SK-N-SH treated with all-trans-retinoic acid at 6 μM for 48 hours (cell line): Measurements from ENCODE around the gene ZNF771.

Experiments
- ATAC-seq: fragments of 200-7000 bp; cut with Tn5 transposase; 3 replicates; pipeline ENCODE4 v1.9.1; 2020; ENCODE audit warnings: mild to moderate bottlenecking, moderate library complexity
- ARNTL ChIP-seq: fragments of 450-650 bp; formaldehyde crosslinking; IDR thresholded peaks from 2 replicates; pipeline ENCODE4 v1.5.0; 2020; ENCODE audit warnings: low read depth, mild to moderate bottlenecking, moderate library complexity, borderline replicate concordance
- BACH2 ChIP-seq: fragments of 250-450 bp; sonication (Bioruptor Pico); IDR thresholded peaks from 2 replicates; pipeline ENCODE4 v1.9.0; 2021; ENCODE audit warnings: mild to moderate bottlenecking, borderline replicate concordance
- CREB5 ChIP-seq: fragments of 250-450 bp; sonication (Bioruptor Pico); IDR thresholded peaks from 2 replicates; pipeline ENCODE4 v1.5.1; 2020; ENCODE audit warnings: low read depth, mild to moderate bottlenecking, moderate library complexity
- CSDC2 ChIP-seq: fragments of 250-450 bp; sonication (Bioruptor Pico); IDR thresholded peaks from 2 replicates; pipeline ENCODE4 v1.5.0; 2020; ENCODE audit warnings: mild to moderate bottlenecking, moderate library complexity
- CSRNP3 ChIP-seq: fragments of 250-450 bp; sonication (Bioruptor Pico); IDR thresholded peaks from 2 replicates; pipeline ENCODE4 v1.5.1; 2021; ENCODE audit warnings: mild to moderate bottlenecking, moderate library complexity
- ESRRG ChIP-seq: fragments of 250-450 bp; sonication (Bioruptor Pico); IDR thresholded peaks from 2 replicates; pipeline ENCODE4 v1.6.1; 2021; ENCODE audit warnings: mild to moderate bottlenecking
- GLIS3 ChIP-seq: fragments of 250-450 bp; sonication (Bioruptor Pico); IDR thresholded peaks from 2 replicates; pipeline ENCODE4 v1.5.0; 2020; ENCODE audit warnings: mild to moderate bottlenecking, moderate library complexity
- ISL1 ChIP-seq: fragments of 250-450 bp; sonication (Bioruptor Pico); IDR thresholded peaks from 2 replicates; pipeline ENCODE4 v2.1.2; 2022; ENCODE audit warnings: mild to moderate bottlenecking, moderate library complexity
- OSR1 ChIP-seq: fragments of 250-450 bp; sonication (Bioruptor Pico); IDR thresholded peaks from 2 replicates; pipeline ENCODE4 v1.8.0; 2022; ENCODE audit warnings: moderate library complexity, mild to moderate bottlenecking, inconsistent platforms
- PATZ1 ChIP-seq: fragments of 250-450 bp; sonication (Bioruptor Pico); IDR thresholded peaks from 2 replicates; pipeline ENCODE4 v1.8.0; 2020; ENCODE audit warnings: mild to moderate bottlenecking, moderate library complexity, borderline replicate concordance
- POU6F1 ChIP-seq: fragments of 250-450 bp; sonication (Bioruptor Pico); IDR thresholded peaks from 2 replicates; pipeline ENCODE4 v1.8.0; 2021; ENCODE audit warnings: low read depth, mild to moderate bottlenecking, moderate library complexity, borderline replicate concordance
- PPARA ChIP-seq: fragments of 250-450 bp; sonication (Bioruptor Pico); IDR thresholded peaks from 2 replicates; pipeline ENCODE4 v1.5.0; 2020; ENCODE audit warnings: mild to moderate bottlenecking, borderline replicate concordance
- RARB ChIP-seq: fragments of 250-450 bp; sonication (Bioruptor Pico); IDR thresholded peaks from 2 replicates; pipeline ENCODE4 v1.8.0; 2021; ENCODE audit warnings: mild to moderate bottlenecking, moderate library complexity
- SNAI2 ChIP-seq: fragments of 250-450 bp; sonication (Bioruptor Pico); IDR thresholded peaks from 2 replicates; pipeline ENCODE4 v1.5.0; 2020; ENCODE audit warnings: mild to moderate bottlenecking, moderate library complexity
- TOX ChIP-seq: fragments of 250-450 bp; sonication (Bioruptor Pico); IDR thresholded peaks from 2 replicates; pipeline ENCODE4 v1.8.0; 2021; ENCODE audit warnings: mild to moderate bottlenecking, moderate library complexity, borderline replicate concordance
- TSHZ2 ChIP-seq: fragments of 250-450 bp; sonication (Bioruptor Pico); IDR thresholded peaks from 2 replicates; pipeline ENCODE4 v1.5.0; 2020; ENCODE audit warnings: mild to moderate bottlenecking, moderate library complexity
- ZNF565 ChIP-seq: fragments of 450-650 bp; formaldehyde crosslinking; conservative IDR thresholded peaks from 2 replicates; pipeline ENCODE4 v1.5.0; 2020; ENCODE audit warnings: low read depth, mild to moderate bottlenecking, moderate library complexity
- ZNF70 ChIP-seq: fragments of 450-650 bp; formaldehyde crosslinking; IDR thresholded peaks from 2 replicates; pipeline ENCODE4 v1.5.0; 2020; ENCODE audit warnings: mild to moderate bottlenecking, moderate library complexity
- ZNF8 ChIP-seq: fragments of 450-650 bp; formaldehyde crosslinking; IDR thresholded peaks from 2 replicates; pipeline ENCODE4 v1.5.0; 2020; ENCODE audit warnings: mild to moderate bottlenecking, moderate library complexity

Gene ZNF771

GRCh38 chr16:30365200-30365599 is 42.2 kb upstream of the ZNF771 start:
- no peak for ATAC-seq
- TF ChIP-seq ZNF70 (CRISPR knock-in tag) (no peak), POU6F1 (CRISPR knock-in tag) (no peak), BACH2 (no peak)

- no peak for TF ChIP-seq ZNF70 (CRISPR knock-in tag)
- no peak for TF ChIP-seq OSR1 (CRISPR knock-in tag)
- no peak for TF ChIP-seq ZNF8 (CRISPR knock-in tag)
- TF ChIP-seq SNAI2, result no peak
- no peak for TF ChIP-seq BACH2
- no peak for TF ChIP-seq ARNTL (CRISPR knock-in tag)
- TF ChIP-seq PPARA, result no peak
- TF ChIP-seq ZNF565 (CRISPR knock-in tag), result no peak
- no peak for TF ChIP-seq PATZ1 (CRISPR knock-in tag)
- no peak for TF ChIP-seq POU6F1 (CRISPR knock-in tag)
- no peak for TF ChIP-seq ISL1 (CRISPR knock-in tag)
- no peak for TF ChIP-seq CSRNP3 (CRISPR knock-in tag)
- ATAC-seq, result no peak
Observed at GRCh38 chr16:30366511-30366910, 40.9 kb upstream of the ZNF771 start.

- TF ChIP-seq ISL1 (CRISPR knock-in tag) (no peak), CSDC2 (CRISPR knock-in tag) (no peak), SNAI2 (no peak), ZNF8 (CRISPR knock-in tag) (no peak), GLIS3 (CRISPR knock-in tag) (no peak), TSHZ2 (CRISPR knock-in tag) (no peak), ARNTL (CRISPR knock-in tag) (no peak), RARB (no peak), OSR1 (CRISPR knock-in tag) (no peak), TOX (CRISPR knock-in tag) (no peak), ZNF70 (CRISPR knock-in tag) (no peak), CREB5 (CRISPR knock-in tag) (no peak), ESRRG (CRISPR knock-in tag) (no peak)
- no peak for ATAC-seq
Observed at GRCh38 chr16:30367349-30368009, 39.9 kb upstream of the ZNF771 start.
